ENCODE data around the gene NPFF.

DNA sequence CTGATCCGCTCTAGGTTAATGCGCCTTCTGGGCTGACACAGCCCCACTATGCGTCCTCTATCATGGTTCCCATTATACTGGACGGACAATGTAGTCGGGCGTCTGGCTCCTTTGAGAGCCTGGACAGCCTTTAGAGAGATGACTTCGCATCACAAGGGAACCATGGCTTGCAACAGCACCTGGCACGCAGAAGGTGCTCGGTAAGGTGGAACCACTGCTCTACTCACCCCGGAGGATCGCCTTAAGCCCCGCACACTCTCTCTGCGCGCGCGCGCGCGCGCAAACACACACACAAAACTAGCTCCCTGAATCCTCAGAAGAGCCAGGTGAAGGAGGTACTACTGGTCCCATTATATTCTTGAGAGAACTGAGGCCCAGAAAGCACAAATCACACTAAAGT is 15.1 kb downstream of the NPFF start:
- TF ChIP-seq CTCF (optimal IDR thresholded peaks at IDR 0.05 in 1 of 3, IDR thresholded peaks at IDR 0.05 in 1 of 3, conservative IDR thresholded peaks at IDR 0.05 in 1 of 3; ENCODE audit: extremely low read depth in 1 of 3, insufficient read depth in 2 of 3, low read length in 3 of 3) (no peak), EZH2 (IDR thresholded peaks at IDR 0.05; ENCODE audit: low read length) (no peak)

All from keratinocyte (primary cell).